OCI-LY1 (cell line): Measurements from ENCODE around the gene IYD.

ENCODE experiments used
- H2AFZ ChIP-seq: fragments of 200-600 bp; sonication (generic), shearing (Covaris generic); 2 replicates; pipeline ENCODE4 v1.6.0; 2014; ENCODE audit warnings: antibody characterized with exemption, mild to moderate bottlenecking, low read length
- H3F3A ChIP-seq: fragments of 200-600 bp; sonication (generic), shearing (Covaris generic); 2 replicates; pipeline ENCODE4 v1.6.0; 2014; ENCODE audit warnings: mild to moderate bottlenecking, antibody characterized with exemption, low read length, moderate library complexity; ENCODE audit not compliant: insufficient read depth
- H3K27ac ChIP-seq: fragments of 200-600 bp; sonication (generic); 2 replicates; pipeline ENCODE4 v1.5.1; 2014; ENCODE audit warnings: low read length, mixed run types, mild to moderate bottlenecking, low read depth; ENCODE audit not compliant: poor library complexity, severe bottlenecking
- H3K27me3 ChIP-seq: fragments of 200-600 bp; sonication (generic); 2 replicates; pipeline ENCODE4 v1.6.0; 2014; ENCODE audit warnings: antibody characterized with exemption, mild to moderate bottlenecking, low read length, moderate library complexity; ENCODE audit not compliant: insufficient read depth
- H3K36me3 ChIP-seq: fragments of 200-600 bp; sonication (generic); 2 replicates; pipeline ENCODE4 v1.6.1; 2014; ENCODE audit warnings: mild to moderate bottlenecking, antibody characterized with exemption, low read length, moderate library complexity, mixed read lengths; ENCODE audit not compliant: insufficient read depth
- H3K4me1 ChIP-seq: fragments of 200-600 bp; sonication (generic); 2 replicates; pipeline ENCODE4 v1.5.1; 2014; ENCODE audit warnings: mild to moderate bottlenecking, low read length, moderate library complexity; ENCODE audit not compliant: insufficient read depth, severe bottlenecking
- H3K4me2 ChIP-seq: fragments of 200-600 bp; sonication (generic), shearing (Covaris generic); 2 replicates; pipeline ENCODE4 v1.6.1; 2014; ENCODE audit warnings: low read length
- H3K4me3 ChIP-seq: fragments of 200-600 bp; sonication (generic); 2 replicates; pipeline ENCODE4 v1.5.1; 2014; ENCODE audit warnings: low read length, low read depth, mild to moderate bottlenecking, mixed read lengths; ENCODE audit not compliant: poor library complexity, severe bottlenecking
- H3K79me2 ChIP-seq: fragments of 200-600 bp; shearing (Covaris generic); 2 replicates; pipeline ENCODE4 v1.6.1; 2016; ENCODE audit warnings: mixed run types, low read length, mixed read lengths; ENCODE audit not compliant: insufficient read depth
- H3K9ac ChIP-seq: fragments of 200-600 bp; sonication (generic), shearing (Covaris generic); 2 replicates; pipeline ENCODE4 v1.6.1; 2014; ENCODE audit warnings: mild to moderate bottlenecking, low read length, mixed read lengths
- H3K9me2 ChIP-seq: fragments of 200-600 bp; sonication (generic), shearing (Covaris generic); 2 replicates; pipeline ENCODE4 v1.6.1; 2014; ENCODE audit warnings: low read depth, mild to moderate bottlenecking, low read length, mixed read lengths
- H3K9me3 ChIP-seq: fragments of 200-600 bp; shearing (Covaris generic); 2 replicates; pipeline ENCODE4 v1.6.1; 2014; ENCODE audit warnings: low read length, mixed read lengths
- H4K20me1 ChIP-seq: fragments of 200-600 bp; sonication (generic), shearing (Covaris generic); 2 replicates; pipeline ENCODE4 v1.6.0; 2016; ENCODE audit warnings: mild to moderate bottlenecking, low read length; ENCODE audit not compliant: insufficient read depth
- CTCF ChIP-seq: fragments of 200-600 bp; sonication (generic), shearing (Covaris generic); IDR thresholded peaks from 2 replicates; pipeline ENCODE4 v1.5.1; 2017; ENCODE audit warnings: mild to moderate bottlenecking, antibody characterized with exemption, low read length, moderate library complexity, mixed read lengths
- EZH2 ChIP-seq: fragments of 200-600 bp; sonication (generic), shearing (Covaris generic); IDR thresholded peaks from 2 replicates; pipeline ENCODE4 v1.8.0; 2017; ENCODE audit warnings: borderline replicate concordance, mixed run types, mild to moderate bottlenecking, antibody characterized with exemption, low read length, moderate library complexity, mixed read lengths

Gene IYD

GRCh38 chr6:150406948-150407347 lies 38.1 kb downstream of the IYD start:
- H3K4me3 ChIP-seq = no peak overlapping the region
- no peaks in the 10 kb centered on the region; the same call in 1 of the 2 replicates for H3K36me3 ChIP-seq
- no peak overlapping the region for H2AFZ ChIP-seq
- no peaks in the 10 kb centered on the region for H3K79me2 ChIP-seq
- no peak overlapping the region for H3K27ac ChIP-seq
- H3K9me2 ChIP-seq = no peaks in the 10 kb centered on the region
- H3K4me2 ChIP-seq = no peak overlapping the region
- H3F3A ChIP-seq = no peaks in the 10 kb centered on the region
- H3K27me3 ChIP-seq = peaks cover 16% of the 10 kb centered on the region; the same call in 1 of the 2 replicates
- peaks cover 12% of the 10 kb centered on the region; the same call in 1 of the 2 replicates for H3K9me3 ChIP-seq
- no peak overlapping the region for H3K9ac ChIP-seq
- TF ChIP-seq CTCF (no peak), EZH2 (no peak)
- H4K20me1 ChIP-seq = no peaks in the 10 kb centered on the region
- peaks cover 16% of the 10 kb centered on the region for H3K4me1 ChIP-seq

GRCh38 chr6:150408842-150409241 lies 40.0 kb downstream of the IYD start:
- peaks cover 16% of the 10 kb centered on the region for H3K4me1 ChIP-seq
- peaks cover 13% of the 10 kb centered on the region; the same call in 1 of the 2 replicates for H3K27me3 ChIP-seq
- no peaks in the 10 kb centered on the region; the same call in 1 of the 2 replicates for H3K36me3 ChIP-seq
- no peak overlapping the region for H3K27ac ChIP-seq
- H3K4me2 ChIP-seq = no peak overlapping the region
- H4K20me1 ChIP-seq = no peaks in the 10 kb centered on the region
- H3K9ac ChIP-seq = no peak overlapping the region
- H3K9me3 ChIP-seq = peaks cover 12% of the 10 kb centered on the region; the same call in 1 of the 2 replicates
- H2AFZ ChIP-seq = no peak overlapping the region
- no peaks in the 10 kb centered on the region for H3K79me2 ChIP-seq
- no peak overlapping the region for H3K4me3 ChIP-seq
- H3K9me2 ChIP-seq = no peaks in the 10 kb centered on the region
- TF ChIP-seq CTCF (no peak), EZH2 (no peak)
- no peaks in the 10 kb centered on the region for H3F3A ChIP-seq

- H3K27ac ChIP-seq = no peak overlapping the region
- H4K20me1 ChIP-seq = no peaks in the 10 kb centered on the region
- H3K4me2 ChIP-seq = peak overlapping the region; percentile 6; the same call in 1 of the 2 replicates
Measured at GRCh38 chr6:150409576-150410066, 40.8 kb downstream of the IYD start.

More at GRCh38 chr6:150409576-150410066, 40.8 kb downstream of the IYD start:
- Histone ChIP-seq H3F3A (no peaks in the 10 kb centered on the region), H2AFZ (no peak overlapping the region), H3K9me2 (no peaks in the 10 kb centered on the region), H3K4me1 (peaks cover 16% of the 10 kb centered on the region), H3K36me3 (no peaks in the 10 kb centered on the region; the same call in 1 of the 2 replicates), H3K9me3 (peaks cover 12% of the 10 kb centered on the region; the same call in 1 of the 2 replicates), H3K79me2 (no peaks in the 10 kb centered on the region), H3K9ac (no peak overlapping the region), H3K4me3 (no peak overlapping the region), H3K27me3 (peaks cover 13% of the 10 kb centered on the region; the same call in 1 of the 2 replicates)
- TF ChIP-seq CTCF (no peak), EZH2 (no peak)
